ENCODE measurements around the gene CDAN1. TPM values are rescaled to one million over a fixed set of nuclear protein-coding genes. Genes with fewer than 3 reads are reported as not detected.

Gene CDAN1
- total and polyA plus RNA-seq, 2 of the 8 experiments (the other 6 are each of a cell fraction or from before 2014, with no cell fraction given) = 4.5 to 18.6 TPM

GRCh38 chr15:42775416-42775815, 38.5 kb upstream of the CDAN1 start (continued):
- TF ChIP-seq POLR2AphosphoS5 (IDR thresholded peaks at IDR 0.05; ENCODE audit: low read depth, low read length) = no peak
- no peak for TF ChIP-seq RNF2 (IDR thresholded peaks at IDR 0.05; ENCODE audit: borderline replicate concordance, low read depth, low read length, missing control alignments, poor library complexity, severe bottlenecking)
- no peak for TF ChIP-seq SRF (IDR thresholded peaks at IDR 0.05; ENCODE audit: low read depth, low read length)
- TF ChIP-seq GTF2F1 (IDR thresholded peaks at IDR 0.05; ENCODE audit: borderline replicate concordance, low read depth, low read length) = no peak
- no peak for TF ChIP-seq E2F6 (IDR thresholded peaks at IDR 0.05)
- TF ChIP-seq CHD2 (IDR thresholded peaks at IDR 0.05; ENCODE audit: low read length) = no peak
